Measurements from ENCODE around the gene ECEL1. TPM values are rescaled to one million over a fixed set of nuclear protein-coding genes. Genes with fewer than 3 reads are reported as not detected.

ECEL1 gene
- total and polyA plus RNA-seq, 2 of the 4 experiments (the other 2 are of a cell fraction): not detected

GRCh38 chr2:232525199-232525598, 37.6 kb upstream of the ECEL1 start:
- no peak overlapping the region for H3K4me3 ChIP-seq (ENCODE audit: insufficient read depth, low read depth, low read length)
- ChIA-PET CTCF (no interaction called here), POLR2A (ENCODE audit: unreplicated experiment) (no interaction called here)
- no peak overlapping the region for H2BK5ac ChIP-seq (ENCODE audit: low read depth, low read length, poor library complexity, severe bottlenecking)
- no peak overlapping the region for H2BK120ac ChIP-seq (ENCODE audit: low read depth, low read length)
- H3K4ac ChIP-seq (ENCODE audit: low read depth, low read length): no peak overlapping the region
- no peak overlapping the region for H4K91ac ChIP-seq (ENCODE audit: insufficient read depth, low read depth, low read length)
- no peak overlapping the region for H3K27ac ChIP-seq (ENCODE audit: insufficient read depth, low read length)
- no peak overlapping the region for H3K4me2 ChIP-seq (ENCODE audit: low read depth, low read length)
- no peak overlapping the region for H2AK5ac ChIP-seq (ENCODE audit: low read depth, low read length)
- H3K4me1 ChIP-seq (ENCODE audit: control insufficient read depth, insufficient read depth, low read length): no peaks in the 10 kb centered on the region
- intact Hi-C loops (cut with micrococcal nuclease): no loop called here
- no TSS peak for BruUV-seq (replicated peaks)
- no peak overlapping the region for H3K56ac ChIP-seq (ENCODE audit: extremely low read depth, insufficient read depth, low read length)
- H2AFZ ChIP-seq (replicated peaks; ENCODE audit: low read length, poor library complexity): no peak overlapping the region
- no peak overlapping the region for H3K14ac ChIP-seq (replicated peaks; ENCODE audit: low read depth, low read length)
- no peak for TF ChIP-seq POLR2A (IDR thresholded peaks at IDR 0.05; ENCODE audit: low read depth, low read length)
- TF ChIP-seq RAD21 (IDR thresholded peaks at IDR 0.05; ENCODE audit: low read length): no peak
- TF ChIP-seq MAZ (IDR thresholded peaks at IDR 0.05; ENCODE audit: borderline replicate concordance, low read depth, low read length): no peak
- no peak for TF ChIP-seq FOS (IDR thresholded peaks at IDR 0.05; ENCODE audit: low read depth, low read length)
- TF ChIP-seq RCOR1 (IDR thresholded peaks at IDR 0.05; ENCODE audit: insufficient replicate concordance, low read length): no peak
- TF ChIP-seq MXI1 (IDR thresholded peaks at IDR 0.05; ENCODE audit: borderline replicate concordance, low read depth, low read length): no peak
- no peak for TF ChIP-seq CEBPB (IDR thresholded peaks at IDR 0.05; ENCODE audit: low read depth, low read length)
- TF ChIP-seq BHLHE40 (IDR thresholded peaks at IDR 0.05; ENCODE audit: low read depth, low read length): no peak
- no peak for TF ChIP-seq ELK1 (IDR thresholded peaks at IDR 0.05; ENCODE audit: borderline replicate concordance, low read depth, low read length)
- TF ChIP-seq CHD1 (IDR thresholded peaks at IDR 0.05; ENCODE audit: low read depth, low read length): no peak
- no peak for TF ChIP-seq USF2 (IDR thresholded peaks at IDR 0.05; ENCODE audit: low read depth, low read length)
- TF ChIP-seq CTCF (conservative IDR thresholded peaks at IDR 0.05; ENCODE audit: low read depth, low read length): no peak
- no peak for TF ChIP-seq RFX5 (IDR thresholded peaks at IDR 0.05; ENCODE audit: low read depth, low read length)
- no peak for TF ChIP-seq SMC3 (IDR thresholded peaks at IDR 0.05; ENCODE audit: low read depth, low read length)
- no peak for TF ChIP-seq MAFK (IDR thresholded peaks at IDR 0.05; ENCODE audit: low read depth, low read length)
- TF ChIP-seq NFE2L2 (IDR thresholded peaks at IDR 0.05; ENCODE audit: low read depth, low read length): no peak
- in situ Hi-C loops (cut with MboI; ENCODE audit: low sequenced_read_pairs): no loop called here
- peaks cover 69% of the 10 kb centered on the region for H3K27me3 ChIP-seq (ENCODE audit: control insufficient read depth, insufficient read depth, low read length)
- H2AK9ac ChIP-seq (replicated peaks; ENCODE audit: low read depth, low read length, poor library complexity): no peak overlapping the region
- no peak overlapping the region for H2BK20ac ChIP-seq (ENCODE audit: low read depth, low read length)
- H3K36me3 ChIP-seq (ENCODE audit: control insufficient read depth, insufficient read depth, low read length): no peaks in the 10 kb centered on the region
- H3K9me1 ChIP-seq (ENCODE audit: insufficient read depth, low read length): no peaks in the 10 kb centered on the region
- H3K18ac ChIP-seq (ENCODE audit: low read depth, low read length): no peak overlapping the region
- H3K23ac ChIP-seq (ENCODE audit: low read depth, low read length): no peak overlapping the region
- no peak overlapping the region for H3K9ac ChIP-seq (ENCODE audit: low read depth, low read length)
- no peaks in the 10 kb centered on the region for H3K79me1 ChIP-seq (ENCODE audit: low read depth in 1 of 2, low read length in 2 of 2)
- no peak overlapping the region for H4K8ac ChIP-seq (ENCODE audit: low read depth in 2 of 2, low read length in 2 of 2)
- WGBS, 2 experiments (ENCODE audit: extremely low coverage in 2 of 2, insufficient read length in 1 of 2): 79% methylated on average over 4 of the region's 14 CpGs; no CpG with 5 or more reads in 1 of the 2 experiments
- dilution Hi-C loops (cut with HindIII; ENCODE audit: low sequenced_read_pairs, unreplicated experiment): no loop called here
- DNase-seq: no peak
- no peaks in the 10 kb centered on the region for H4K20me1 ChIP-seq (ENCODE audit: insufficient read depth, low read length)
- ATAC-seq (ENCODE audit: low read depth): no peak
- no peak overlapping the region for H4K5ac ChIP-seq (ENCODE audit: low read depth, low read length)
- H3K9me3 ChIP-seq (ENCODE audit: control insufficient read depth, insufficient read depth, low read length): no peaks in the 10 kb centered on the region
- H2BK15ac ChIP-seq (ENCODE audit: low read depth, low read length): no peak overlapping the region
